ENCODE data around the gene ZNF487.
"Not testable (repeated sequence)": the region's sequence is repeated elsewhere in the genome, so short reads cannot be mapped to it uniquely, and the experiment has no call there.

The ZNF487 gene

DNA sequence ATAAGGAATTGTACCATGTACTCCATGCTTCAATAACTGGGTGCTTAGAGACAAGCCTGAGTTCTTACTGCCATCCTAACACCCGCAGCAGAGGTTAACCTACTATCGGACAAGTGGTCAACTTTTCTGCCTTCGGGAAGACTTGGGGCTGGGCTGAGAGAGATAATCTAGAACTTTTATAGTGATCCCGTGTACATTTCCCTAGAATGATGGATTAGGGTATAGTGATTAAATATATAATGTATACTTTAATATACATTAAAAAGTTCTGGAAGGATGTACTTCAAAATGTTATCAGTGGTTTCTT is 15.8 kb upstream of the ZNF487 start:
- no peaks in the 10 kb centered on the region for H3K27me3 ChIP-seq (ENCODE audit: insufficient read depth, low read length, poor library complexity, severe bottlenecking)
- H3K9me3 ChIP-seq (ENCODE audit: insufficient read depth, low read depth, low read length): no peaks in the 10 kb centered on the region
- H3K79me2 ChIP-seq (ENCODE audit: insufficient read depth, low read length): peaks cover 3% of the 10 kb centered on the region; the same call in 1 of the 2 replicates
- H3K4me3 ChIP-seq (ENCODE audit: low read length, poor library complexity, severe bottlenecking): peak overlapping the region; percentile 86
- peak overlapping the region; percentile 88 for H3K4me2 ChIP-seq (ENCODE audit: low read depth, low read length, poor library complexity, severe bottlenecking)
- H3K9me2 ChIP-seq (replicated peaks; ENCODE audit: low read depth, low read length): no peaks in the 10 kb centered on the region
- H3F3A ChIP-seq (ENCODE audit: low read depth): peaks cover 37% of the 10 kb centered on the region
- H4K20me1 ChIP-seq (ENCODE audit: insufficient read depth, low read length, poor library complexity, severe bottlenecking): no peaks in the 10 kb centered on the region
- no peak for TF ChIP-seq EZH2phosphoT487 (IDR thresholded peaks at IDR 0.05; ENCODE audit: borderline replicate concordance)
- TF ChIP-seq, protein P1, sequence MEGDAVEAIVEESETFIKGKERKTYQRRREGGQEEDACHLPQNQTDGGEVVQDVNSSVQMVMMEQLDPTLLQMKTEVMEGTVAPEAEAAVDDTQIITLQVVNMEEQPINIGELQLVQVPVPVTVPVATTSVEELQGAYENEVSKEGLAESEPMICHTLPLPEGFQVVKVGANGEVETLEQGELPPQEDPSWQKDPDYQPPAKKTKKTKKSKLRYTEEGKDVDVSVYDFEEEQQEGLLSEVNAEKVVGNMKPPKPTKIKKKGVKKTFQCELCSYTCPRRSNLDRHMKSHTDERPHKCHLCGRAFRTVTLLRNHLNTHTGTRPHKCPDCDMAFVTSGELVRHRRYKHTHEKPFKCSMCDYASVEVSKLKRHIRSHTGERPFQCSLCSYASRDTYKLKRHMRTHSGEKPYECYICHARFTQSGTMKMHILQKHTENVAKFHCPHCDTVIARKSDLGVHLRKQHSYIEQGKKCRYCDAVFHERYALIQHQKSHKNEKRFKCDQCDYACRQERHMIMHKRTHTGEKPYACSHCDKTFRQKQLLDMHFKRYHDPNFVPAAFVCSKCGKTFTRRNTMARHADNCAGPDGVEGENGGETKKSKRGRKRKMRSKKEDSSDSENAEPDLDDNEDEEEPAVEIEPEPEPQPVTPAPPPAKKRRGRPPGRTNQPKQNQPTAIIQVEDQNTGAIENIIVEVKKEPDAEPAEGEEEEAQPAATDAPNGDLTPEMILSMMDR (conservative IDR thresholded peaks at IDR 0.05; ENCODE audit: low read length): no peak
- H3K9ac ChIP-seq (ENCODE audit: low read depth, low read length, poor library complexity, severe bottlenecking): peak overlapping the region; percentile 92
- peaks cover 48% of the 10 kb centered on the region for H3K4me1 ChIP-seq (ENCODE audit: insufficient read depth, low read length, poor library complexity, severe bottlenecking)
- no peaks in the 10 kb centered on the region for H3K36me3 ChIP-seq (ENCODE audit: insufficient read depth, low read length)
- peak overlapping the region; percentile 80; the same call in 1 of the 2 replicates for H2AFZ ChIP-seq (ENCODE audit: low read length)

DNA sequence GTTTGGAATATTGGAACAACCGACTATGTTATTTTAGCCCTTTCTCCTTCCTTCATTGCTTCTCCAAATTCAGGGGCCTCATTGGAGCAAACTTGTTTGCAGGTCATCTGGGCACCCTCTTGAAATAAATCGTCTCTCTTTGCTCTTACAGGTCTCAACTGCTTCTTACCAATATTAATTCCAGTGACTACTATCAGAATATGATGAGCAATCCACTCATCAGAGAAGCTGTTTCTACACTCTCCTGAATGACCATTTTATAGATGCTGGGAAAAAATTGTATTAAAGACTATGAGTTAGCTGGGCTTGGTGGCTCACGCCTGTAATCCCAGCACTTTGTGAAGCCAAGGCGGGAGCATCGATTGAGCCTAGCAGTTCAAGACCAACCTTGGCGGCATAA is 15.4 kb upstream of the ZNF487 start:
- Histone ChIP-seq H3K4me2 (ENCODE audit: low read depth, low read length, poor library complexity, severe bottlenecking) (peak overlapping the region; percentile 88), H3K36me3 (ENCODE audit: insufficient read depth, low read length) (no peaks in the 10 kb centered on the region), H3K4me1 (ENCODE audit: insufficient read depth, low read length, poor library complexity, severe bottlenecking) (peaks cover 44% of the 10 kb centered on the region), H4K20me1 (ENCODE audit: insufficient read depth, low read length, poor library complexity, severe bottlenecking) (no peaks in the 10 kb centered on the region), H3K4me3 (ENCODE audit: low read length, poor library complexity, severe bottlenecking) (peak overlapping the region; percentile 86), H3K9ac (ENCODE audit: low read depth, low read length, poor library complexity, severe bottlenecking) (peak overlapping the region; percentile 92), H3K79me2 (ENCODE audit: insufficient read depth, low read length) (peaks cover 3% of the 10 kb centered on the region; the same call in 1 of the 2 replicates), H2AFZ (ENCODE audit: low read length) (no peak overlapping the region), H3K27me3 (ENCODE audit: insufficient read depth, low read length, poor library complexity, severe bottlenecking) (no peaks in the 10 kb centered on the region), H3K9me2 (replicated peaks; ENCODE audit: low read depth, low read length) (no peaks in the 10 kb centered on the region), H3K9me3 (ENCODE audit: insufficient read depth, low read depth, low read length) (no peaks in the 10 kb centered on the region), H3F3A (ENCODE audit: low read depth) (peaks cover 37% of the 10 kb centered on the region)
- TF ChIP-seq, protein P1 (conservative IDR thresholded peaks at IDR 0.05; ENCODE audit: low read length): no peak
- TF ChIP-seq EZH2phosphoT487 (IDR thresholded peaks at IDR 0.05; ENCODE audit: borderline replicate concordance): no peak

DNA sequence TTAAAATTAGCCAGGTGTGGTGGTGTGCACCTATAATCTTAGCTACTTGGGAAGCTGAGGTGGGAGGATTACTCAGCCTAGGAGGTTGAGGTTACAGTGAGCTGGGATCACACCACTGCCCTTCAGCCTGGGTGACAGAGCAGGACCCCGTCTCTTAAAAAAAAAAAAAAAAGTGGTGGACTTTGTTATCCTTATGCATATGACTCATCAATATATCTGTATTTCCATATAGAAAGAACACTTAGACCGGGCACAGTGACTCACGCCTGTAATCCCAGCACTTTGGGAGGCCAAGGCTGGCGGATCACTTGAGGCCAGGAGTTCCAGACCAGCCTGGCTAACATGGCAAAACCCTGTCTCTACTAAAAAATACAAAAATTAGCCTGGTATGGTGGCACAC is 15.0 kb upstream of the ZNF487 start:
- peaks cover 43% of the 10 kb centered on the region for H3K4me1 ChIP-seq (ENCODE audit: insufficient read depth, low read length, poor library complexity, severe bottlenecking)

DNA sequence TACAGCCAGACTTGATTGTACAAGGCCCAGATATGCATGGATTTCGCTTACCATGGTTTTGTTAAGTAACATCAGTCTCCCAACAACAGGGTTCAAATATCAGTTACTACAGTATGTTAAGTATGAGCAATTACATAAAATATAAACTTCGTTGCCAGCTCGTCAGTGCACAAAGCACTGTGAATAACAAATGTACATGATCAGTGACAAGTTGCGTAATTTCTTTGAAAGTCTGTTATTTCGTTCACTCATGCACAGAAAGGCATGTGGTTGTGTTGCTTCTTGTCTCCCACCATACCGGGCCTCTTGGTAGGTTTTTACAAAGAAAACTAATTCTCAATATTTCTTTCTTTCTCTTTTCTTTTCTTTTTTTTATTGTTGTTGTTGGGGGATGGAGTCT is 12.5 kb upstream of the ZNF487 start:
- Histone ChIP-seq H3K4me2 (ENCODE audit: low read depth, low read length, poor library complexity, severe bottlenecking) (no peak overlapping the region), H4K20me1 (ENCODE audit: insufficient read depth, low read length, poor library complexity, severe bottlenecking) (no peaks in the 10 kb centered on the region), H3K27me3 (ENCODE audit: insufficient read depth, low read length, poor library complexity, severe bottlenecking) (no peaks in the 10 kb centered on the region), H3K9ac (ENCODE audit: low read depth, low read length, poor library complexity, severe bottlenecking) (no peak overlapping the region), H3K36me3 (ENCODE audit: insufficient read depth, low read length) (no peaks in the 10 kb centered on the region), H3K9me3 (ENCODE audit: insufficient read depth, low read depth, low read length) (no peaks in the 10 kb centered on the region), H3K79me2 (ENCODE audit: insufficient read depth, low read length) (peaks cover 3% of the 10 kb centered on the region; the same call in 1 of the 2 replicates), H3K4me3 (ENCODE audit: low read length, poor library complexity, severe bottlenecking) (no peak overlapping the region), H3F3A (ENCODE audit: low read depth) (peaks cover 20% of the 10 kb centered on the region), H3K4me1 (ENCODE audit: insufficient read depth, low read length, poor library complexity, severe bottlenecking) (peaks cover 22% of the 10 kb centered on the region), H3K9me2 (replicated peaks; ENCODE audit: low read depth, low read length) (no peaks in the 10 kb centered on the region), H2AFZ (ENCODE audit: low read length) (no peak overlapping the region)
- TF ChIP-seq, protein P1 (conservative IDR thresholded peaks at IDR 0.05; ENCODE audit: low read length): no peak
- no peak for TF ChIP-seq EZH2phosphoT487 (IDR thresholded peaks at IDR 0.05; ENCODE audit: borderline replicate concordance)

More for the DNA sequence above, 15.0 kb upstream of the ZNF487 start:
- peak overlapping the region; percentile 88 for H3K4me2 ChIP-seq (ENCODE audit: low read depth, low read length, poor library complexity, severe bottlenecking)
- H2AFZ ChIP-seq (ENCODE audit: low read length); H3K9me2 ChIP-seq (replicated peaks; ENCODE audit: low read depth, low read length); H3K79me2 ChIP-seq (ENCODE audit: insufficient read depth, low read length); H3K9me3 ChIP-seq (ENCODE audit: insufficient read depth, low read depth, low read length); H4K20me1 ChIP-seq (ENCODE audit: insufficient read depth, low read length, poor library complexity, severe bottlenecking); H3K36me3 ChIP-seq (ENCODE audit: insufficient read depth, low read length); H3K27me3 ChIP-seq (ENCODE audit: insufficient read depth, low read length, poor library complexity, severe bottlenecking): not testable (repeated sequence)
- H3F3A ChIP-seq (ENCODE audit: low read depth): peaks cover 36% of the 10 kb centered on the region
- peak overlapping the region; percentile 92 for H3K9ac ChIP-seq (ENCODE audit: low read depth, low read length, poor library complexity, severe bottlenecking)
- peak overlapping the region; percentile 86 for H3K4me3 ChIP-seq (ENCODE audit: low read length, poor library complexity, severe bottlenecking)

DNA sequence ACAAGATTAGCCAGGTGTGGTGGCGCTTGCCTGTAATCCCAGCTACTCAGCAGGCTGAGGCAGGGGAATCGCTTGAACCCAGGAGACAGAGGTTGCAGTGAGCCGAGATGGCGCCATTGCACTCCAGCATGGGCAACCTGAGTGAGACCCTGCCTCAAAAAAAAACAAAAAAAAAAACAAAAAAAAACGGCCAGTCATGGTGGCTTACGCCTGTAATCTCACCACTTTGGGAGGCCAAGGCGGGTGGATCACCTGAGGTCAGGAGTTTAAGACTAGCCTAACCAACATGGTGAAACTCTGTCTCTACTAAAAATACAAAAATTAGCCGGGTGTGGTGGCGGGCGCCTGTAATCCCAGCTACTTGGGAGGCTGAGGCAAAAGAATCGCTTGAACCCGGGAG is 10.4 kb upstream of the ZNF487 start:
- not testable (repeated sequence) for H3K9me3 ChIP-seq (ENCODE audit: insufficient read depth, low read depth, low read length); H3K9me2 ChIP-seq (replicated peaks; ENCODE audit: low read depth, low read length); H3K9ac ChIP-seq (ENCODE audit: low read depth, low read length, poor library complexity, severe bottlenecking); H3K4me3 ChIP-seq (ENCODE audit: low read length, poor library complexity, severe bottlenecking); H3F3A ChIP-seq (ENCODE audit: low read depth); H3K79me2 ChIP-seq (ENCODE audit: insufficient read depth, low read length); H2AFZ ChIP-seq (ENCODE audit: low read length); H3K27me3 ChIP-seq (ENCODE audit: insufficient read depth, low read length, poor library complexity, severe bottlenecking); H3K4me2 ChIP-seq (ENCODE audit: low read depth, low read length, poor library complexity, severe bottlenecking); H3K4me1 ChIP-seq (ENCODE audit: insufficient read depth, low read length, poor library complexity, severe bottlenecking); H4K20me1 ChIP-seq (ENCODE audit: insufficient read depth, low read length, poor library complexity, severe bottlenecking); H3K36me3 ChIP-seq (ENCODE audit: insufficient read depth, low read length)

All from Loucy (cell line).